ENCODE measurements around the gene ZNF366. TPM values are rescaled to one million over a fixed set of nuclear protein-coding genes. Genes with fewer than 3 reads are reported as not detected.

ZNF366 gene
- total and polyA plus RNA-seq, 9 donors, result 0.83 to 3.5 (median 1.6) TPM

DNA sequence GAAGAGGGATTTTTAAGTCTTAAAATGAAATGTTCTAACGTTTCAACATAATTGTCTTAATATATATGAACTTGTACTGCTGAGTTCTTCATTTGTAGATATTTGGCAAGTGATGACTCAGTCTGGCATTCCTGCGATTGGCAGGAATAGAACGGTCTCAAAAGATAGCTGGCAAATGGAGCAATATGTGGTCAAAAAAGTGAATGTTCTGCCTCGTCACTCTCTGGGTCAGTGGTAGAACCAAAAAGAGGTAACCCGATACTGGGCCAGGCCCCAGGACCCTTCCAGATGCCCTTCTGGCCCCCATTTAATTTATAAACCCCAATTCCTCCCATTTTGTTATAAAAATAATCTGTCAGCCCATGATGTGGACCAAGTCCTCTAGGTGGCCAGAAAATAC, 39.2 kb downstream of the ZNF366 start:
- intact Hi-C loops (cut with DNase I), result no loop called here
- H3K27ac ChIP-seq, result no peak overlapping the region

DNA sequence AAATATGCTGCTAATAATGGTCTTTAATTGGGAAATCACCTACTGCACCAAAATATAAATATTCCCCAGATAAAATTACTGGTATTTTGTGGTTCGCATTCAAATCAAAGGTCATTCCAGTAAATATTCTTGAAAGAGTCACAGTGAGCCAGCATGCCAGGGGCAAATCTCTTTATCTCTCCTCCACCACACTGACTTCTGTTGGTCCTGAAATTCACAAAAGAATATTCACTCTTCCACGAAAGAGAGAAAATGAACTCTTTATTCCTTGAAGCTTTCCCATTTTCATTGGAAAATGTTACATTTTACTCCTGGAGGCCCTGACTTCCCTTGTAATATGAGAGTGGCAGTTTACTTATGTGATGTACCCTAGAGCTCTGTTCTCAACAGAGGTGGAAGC, 39.7 kb downstream of the ZNF366 start:
- no peak for DNase-seq
- TF ChIP-seq, protein P1, sequence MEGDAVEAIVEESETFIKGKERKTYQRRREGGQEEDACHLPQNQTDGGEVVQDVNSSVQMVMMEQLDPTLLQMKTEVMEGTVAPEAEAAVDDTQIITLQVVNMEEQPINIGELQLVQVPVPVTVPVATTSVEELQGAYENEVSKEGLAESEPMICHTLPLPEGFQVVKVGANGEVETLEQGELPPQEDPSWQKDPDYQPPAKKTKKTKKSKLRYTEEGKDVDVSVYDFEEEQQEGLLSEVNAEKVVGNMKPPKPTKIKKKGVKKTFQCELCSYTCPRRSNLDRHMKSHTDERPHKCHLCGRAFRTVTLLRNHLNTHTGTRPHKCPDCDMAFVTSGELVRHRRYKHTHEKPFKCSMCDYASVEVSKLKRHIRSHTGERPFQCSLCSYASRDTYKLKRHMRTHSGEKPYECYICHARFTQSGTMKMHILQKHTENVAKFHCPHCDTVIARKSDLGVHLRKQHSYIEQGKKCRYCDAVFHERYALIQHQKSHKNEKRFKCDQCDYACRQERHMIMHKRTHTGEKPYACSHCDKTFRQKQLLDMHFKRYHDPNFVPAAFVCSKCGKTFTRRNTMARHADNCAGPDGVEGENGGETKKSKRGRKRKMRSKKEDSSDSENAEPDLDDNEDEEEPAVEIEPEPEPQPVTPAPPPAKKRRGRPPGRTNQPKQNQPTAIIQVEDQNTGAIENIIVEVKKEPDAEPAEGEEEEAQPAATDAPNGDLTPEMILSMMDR (IDR thresholded peaks at IDR 0.05), result no peak
- TF ChIP-seq POLR2A (IDR thresholded peaks at IDR 0.05), result no peak
- no peak for TF ChIP-seq EP300 (IDR thresholded peaks at IDR 0.05)
- Histone ChIP-seq H3K36me3 (no peaks in the 10 kb centered on the region), H3K4me3 (no peak overlapping the region), H3K27ac (no peak overlapping the region), H3K4me1 (ENCODE audit: insufficient read depth) (peaks cover 4% of the 10 kb centered on the region), H3K9me3 (no peaks in the 10 kb centered on the region), H3K27me3 (no peaks in the 10 kb centered on the region)
- WGBS, 3 donors, result 80 to 83% (median 82%) methylated on average over 2 of the region's 2 CpGs
- intact Hi-C loops (cut with DNase I), result no loop called here

More for the DNA sequence above, 39.2 kb downstream of the ZNF366 start:
- 72 to 86% (median 74%) methylated on average over 5 of the region's 5 CpGs for WGBS, 3 donors
- Histone ChIP-seq H3K4me3 (no peak overlapping the region), H3K36me3 (no peaks in the 10 kb centered on the region), H3K9me3 (no peaks in the 10 kb centered on the region), H3K27me3 (no peaks in the 10 kb centered on the region), H3K4me1 (ENCODE audit: insufficient read depth) (peaks cover 2% of the 10 kb centered on the region)
- DNase-seq, result no peak
- no peak for TF ChIP-seq POLR2A (IDR thresholded peaks at IDR 0.05)
- TF ChIP-seq, protein P1 (IDR thresholded peaks at IDR 0.05), result no peak
- no peak for TF ChIP-seq EP300 (IDR thresholded peaks at IDR 0.05)

GRCh38 chr5:72465601-72466563, 41.3 kb downstream of the ZNF366 start:
- peaks cover 4% of the 10 kb centered on the region for H3K4me1 ChIP-seq (ENCODE audit: insufficient read depth)
- no peaks in the 10 kb centered on the region for H3K36me3 ChIP-seq
- TF ChIP-seq POLR2A (IDR thresholded peaks at IDR 0.05) (no peak), EP300 (IDR thresholded peaks at IDR 0.05) (no peak)
- TF ChIP-seq, protein P1 (IDR thresholded peaks at IDR 0.05), result no peak
- intact Hi-C loops (cut with DNase I), result no loop called here
- DNase-seq, result no peak
- WGBS, 3 donors, result 88 to 93% (median 92%) methylated on average over 10 of the region's 10 CpGs
- no peaks in the 10 kb centered on the region for H3K9me3 ChIP-seq
- H3K4me3 ChIP-seq, result no peak overlapping the region
- no peak overlapping the region for H3K27ac ChIP-seq
- H3K27me3 ChIP-seq, result no peaks in the 10 kb centered on the region

GRCh38 chr5:72465066-72465465, 42.1 kb downstream of the ZNF366 start:
- WGBS, 3 donors, result 30 to 69% (median 67%) methylated on average over 2 of the region's 2 CpGs

More at GRCh38 chr5:72465066-72465465, 42.1 kb downstream of the ZNF366 start:
- H3K4me3 ChIP-seq, result no peak overlapping the region
- H3K27me3 ChIP-seq, result no peaks in the 10 kb centered on the region
- TF ChIP-seq EP300 (IDR thresholded peaks at IDR 0.05), result no peak
- TF ChIP-seq, protein P1 (IDR thresholded peaks at IDR 0.05), result no peak
- no peak for TF ChIP-seq POLR2A (IDR thresholded peaks at IDR 0.05)
- H3K9me3 ChIP-seq, result no peaks in the 10 kb centered on the region
- intact Hi-C loops (cut with DNase I), result no loop called here
- no peak for DNase-seq
- no peaks in the 10 kb centered on the region for H3K36me3 ChIP-seq
- H3K4me1 ChIP-seq (ENCODE audit: insufficient read depth), result peaks cover 4% of the 10 kb centered on the region
- no peak overlapping the region for H3K27ac ChIP-seq

Measured in ovary (tissue), 9 donors.